OCI-LY7 (cell line): ENCODE measurements around the gene FBXO17. TPM values are rescaled to one million over a fixed set of nuclear protein-coding genes. Genes with fewer than 3 reads are reported as not detected.

Experiments used
- BruUV-seq: library from RNA; stranded (reverse); fragments of 400-500 nt; replicated peaks from 2 replicates; lab custom pipeline; 2021; lab: Mats Ljungman, UMichigan
- CTCF ChIA-PET: fragments of 300-600 bp; sonication (Branson Sonifier 250); formaldehyde crosslinking; loops from one replicate; lab custom pipeline; 2022; ENCODE audit warnings: antibody characterized with exemption; ENCODE audit not compliant: unreplicated experiment; lab: Charles Lee
- POLR2A ChIA-PET: fragments of 300-600 bp; sonication (Branson Sonifier 250); formaldehyde crosslinking; loops from one replicate; lab custom pipeline; 2022; ENCODE audit warnings: antibody characterized with exemption; lab: Charles Lee
- DNase-seq: peaks from one replicate; pipeline ENCODE4 v3.0.0-alpha.2; 2015; ENCODE audit warnings: low spot score
- H2AFZ ChIP-seq: fragments of 200-600 bp; sonication (generic), shearing (Covaris generic); 2 replicates; pipeline ENCODE4 v1.6.1; 2014; ENCODE audit warnings: mild to moderate bottlenecking, antibody characterized with exemption, low read length, moderate library complexity
- H3K27ac ChIP-seq: fragments of 200-600 bp; sonication (generic); 2 replicates; pipeline ENCODE4 v1.5.1; 2014; ENCODE audit warnings: mixed run types, low read depth, mild to moderate bottlenecking, moderate library complexity, low read length, inconsistent platforms; ENCODE audit not compliant: poor library complexity, severe bottlenecking
- H3K36me3 ChIP-seq: fragments of 200-600 bp; sonication (generic); 2 replicates; pipeline ENCODE4 v1.6.1; 2014; ENCODE audit warnings: mild to moderate bottlenecking, antibody characterized with exemption, low read length, moderate library complexity, mixed read lengths; ENCODE audit not compliant: insufficient read depth
- H3K4me1 ChIP-seq: fragments of 200-600 bp; sonication (generic); 2 replicates; pipeline ENCODE4 v1.5.1; 2014; ENCODE audit warnings: mild to moderate bottlenecking, low read length; ENCODE audit not compliant: insufficient read depth, poor library complexity, severe bottlenecking
- H3K4me2 ChIP-seq: fragments of 200-600 bp; sonication (generic); 2 replicates; pipeline ENCODE4 v1.6.1; 2014; ENCODE audit warnings: mild to moderate bottlenecking, low read length
- H3K4me3 ChIP-seq: fragments of 200-600 bp; sonication (generic); 2 replicates; pipeline ENCODE4 v1.5.1; 2014; ENCODE audit warnings: mild to moderate bottlenecking, low read depth, low read length; ENCODE audit not compliant: poor library complexity, severe bottlenecking
- H3K79me2 ChIP-seq: fragments of 200-600 bp; sonication (generic); 2 replicates; pipeline ENCODE4 v1.6.1; 2016; ENCODE audit warnings: low read depth, mild to moderate bottlenecking, low read length, moderate library complexity, mixed read lengths; ENCODE audit not compliant: insufficient read depth
- H3K9me2 ChIP-seq: fragments of 200-600 bp; sonication (generic); 2 replicates; pipeline ENCODE4 v1.6.1; 2016; ENCODE audit warnings: mild to moderate bottlenecking, low read length, mixed read lengths; ENCODE audit not compliant: insufficient read depth
- H3K9me3 ChIP-seq: fragments of 200-600 bp; sonication (generic); 2 replicates; pipeline ENCODE4 v1.6.1; 2014; ENCODE audit warnings: mild to moderate bottlenecking, mixed run types, low read length, mixed read lengths
- H4K20me1 ChIP-seq: fragments of 200-600 bp; sonication (generic); 2 replicates; pipeline ENCODE4 v1.6.1; 2014; ENCODE audit warnings: mild to moderate bottlenecking, antibody characterized with exemption, low read length, moderate library complexity, mixed read lengths; ENCODE audit not compliant: insufficient read depth
- EZH2phosphoT487 ChIP-seq: fragments of 200-600 bp; sonication (generic); IDR thresholded peaks from 2 replicates; pipeline ENCODE4 v1.6.1; 2018; ENCODE audit warnings: low read depth, borderline replicate concordance, mild to moderate bottlenecking, mixed run types, antibody characterized with exemption, low read length, moderate library complexity, mixed read lengths
- intact Hi-C: fragments of 100-400 bp; cut with micrococcal nuclease; formaldehyde crosslinking; loops from one replicate; pipeline ENCODE4 v1.10.0; 2022; ENCODE audit not compliant: unreplicated experiment
- total RNA-seq, 2 experiments: library from RNA; depleted of rRNA in 1 of 2; stranded (reverse); fragments of >200 nt in 1 of 2; shearing (Covaris generic) in 1 of 2; gene quantifications; 2 replicates each; pipeline ENCODE4 v1.2.3, GENCODE V29; 2014 to 2022
- TF ChIP-seq, protein P1 (sequence below): fragments of 200-600 bp; sonication (generic); conservative IDR thresholded peaks from 2 replicates; pipeline ENCODE4 v1.5.1; 2014; ENCODE audit warnings: mild to moderate bottlenecking, antibody characterized with exemption, low read length, moderate library complexity, mixed read lengths

FBXO17 gene
- total RNA-seq, 2 experiments from 2014 or later: not detected

DNA sequence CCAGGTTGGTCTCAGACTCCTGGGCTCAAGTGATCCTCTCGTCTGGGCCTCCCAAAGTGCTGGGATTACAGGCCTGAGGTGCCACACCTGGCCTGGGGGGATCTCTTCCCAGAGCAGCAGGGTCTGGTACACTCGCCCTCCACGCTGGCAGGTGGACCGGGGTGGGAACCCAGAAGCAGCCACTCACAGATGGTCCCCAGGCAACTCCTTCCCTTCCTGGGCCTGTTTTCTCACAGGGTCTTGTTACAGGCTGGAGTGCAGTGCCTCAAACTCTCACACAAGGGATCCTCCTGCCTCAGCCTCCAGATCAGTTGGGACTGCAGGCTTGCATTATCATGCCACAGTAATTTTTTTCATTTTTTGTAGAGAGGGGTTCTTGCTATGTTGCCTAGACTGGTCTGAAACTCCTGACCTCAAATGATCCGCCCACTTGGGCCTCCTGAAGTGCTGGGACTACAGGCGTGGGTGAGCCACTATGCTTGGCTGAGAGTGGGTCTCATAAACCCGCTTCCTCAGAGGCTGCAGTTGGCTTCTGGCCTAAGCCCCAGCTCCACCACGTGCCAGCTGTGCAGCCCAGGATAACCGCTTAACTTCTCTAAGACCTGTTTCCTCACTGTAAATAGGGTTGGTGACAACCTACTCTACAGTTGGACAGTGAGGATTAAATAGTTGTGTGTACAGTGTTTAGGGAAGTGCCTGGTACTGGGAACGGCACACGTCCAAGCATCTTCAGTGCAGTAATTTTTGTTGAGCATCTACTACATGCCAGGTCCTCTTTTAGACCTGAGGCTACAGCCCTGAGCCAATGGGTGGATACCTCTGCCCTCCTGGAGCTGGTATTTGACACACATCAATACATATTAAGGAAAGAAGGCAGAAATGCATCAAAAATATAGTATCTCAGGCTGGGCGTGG lies 62.7 kb downstream of the FBXO17 start:
- POLR2A ChIA-PET: interaction anchor here (0.6 kb wide), 1 partner anchor 110 kb away, joined by 4 read pairs; no protein-coding TSS in a partner anchor
- Histone ChIP-seq H3K4me2 (no peak overlapping the region), H3K9me3 (no peaks in the 10 kb centered on the region), H3K4me1 (no peaks in the 10 kb centered on the region), H4K20me1 (no peaks in the 10 kb centered on the region), H3K4me3 (no peak overlapping the region), H2AFZ (no peak overlapping the region), H3K9me2 (no peaks in the 10 kb centered on the region), H3K27ac (no peak overlapping the region), H3K36me3 (peaks cover 5% of the 10 kb centered on the region; the same call in 1 of the 2 replicates), H3K79me2 (no peaks in the 10 kb centered on the region)
- CTCF ChIA-PET: no interaction called here
- TF ChIP-seq EZH2phosphoT487: no peak
- TF ChIP-seq, protein P1, sequence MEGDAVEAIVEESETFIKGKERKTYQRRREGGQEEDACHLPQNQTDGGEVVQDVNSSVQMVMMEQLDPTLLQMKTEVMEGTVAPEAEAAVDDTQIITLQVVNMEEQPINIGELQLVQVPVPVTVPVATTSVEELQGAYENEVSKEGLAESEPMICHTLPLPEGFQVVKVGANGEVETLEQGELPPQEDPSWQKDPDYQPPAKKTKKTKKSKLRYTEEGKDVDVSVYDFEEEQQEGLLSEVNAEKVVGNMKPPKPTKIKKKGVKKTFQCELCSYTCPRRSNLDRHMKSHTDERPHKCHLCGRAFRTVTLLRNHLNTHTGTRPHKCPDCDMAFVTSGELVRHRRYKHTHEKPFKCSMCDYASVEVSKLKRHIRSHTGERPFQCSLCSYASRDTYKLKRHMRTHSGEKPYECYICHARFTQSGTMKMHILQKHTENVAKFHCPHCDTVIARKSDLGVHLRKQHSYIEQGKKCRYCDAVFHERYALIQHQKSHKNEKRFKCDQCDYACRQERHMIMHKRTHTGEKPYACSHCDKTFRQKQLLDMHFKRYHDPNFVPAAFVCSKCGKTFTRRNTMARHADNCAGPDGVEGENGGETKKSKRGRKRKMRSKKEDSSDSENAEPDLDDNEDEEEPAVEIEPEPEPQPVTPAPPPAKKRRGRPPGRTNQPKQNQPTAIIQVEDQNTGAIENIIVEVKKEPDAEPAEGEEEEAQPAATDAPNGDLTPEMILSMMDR: no peak
- no peak for DNase-seq
- no TSS peak for BruUV-seq
- intact Hi-C loops: no loop called here

DNA sequence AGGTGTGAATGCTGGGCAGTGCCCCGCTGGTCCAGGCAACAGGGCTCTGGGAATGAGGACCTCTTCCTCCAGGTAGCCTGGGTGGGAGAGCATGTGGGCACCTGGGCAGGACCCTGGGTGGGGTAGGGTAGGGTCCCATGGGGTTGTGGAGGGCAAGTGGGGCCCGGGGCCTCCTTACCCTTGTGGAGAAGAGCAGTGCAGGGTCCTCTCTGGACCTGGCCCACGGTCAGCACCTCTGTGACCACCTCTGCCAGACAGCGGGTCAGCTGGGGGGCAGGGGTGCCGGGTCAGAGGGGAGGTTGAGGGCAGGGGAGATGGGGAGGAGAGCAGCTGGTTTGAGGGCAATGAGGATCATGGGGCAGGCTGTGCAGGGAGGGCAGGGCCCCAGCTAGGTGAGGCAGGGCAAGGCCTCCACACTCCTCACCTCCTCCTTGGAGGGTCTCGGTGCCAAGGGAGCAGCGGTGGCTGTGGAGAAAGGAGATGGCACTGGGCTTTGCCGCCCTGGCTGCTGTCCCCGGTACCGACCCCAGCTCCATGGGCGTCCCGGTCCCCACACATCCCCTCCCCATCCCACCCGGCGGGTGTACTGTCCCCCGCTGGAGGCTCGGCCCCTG lies 64.0 kb downstream of the FBXO17 start:
- H2AFZ ChIP-seq: no peak overlapping the region
- CTCF ChIA-PET: no interaction called here
- no peak overlapping the region for H3K27ac ChIP-seq
- no peaks in the 10 kb centered on the region for H3K9me2 ChIP-seq
- H4K20me1 ChIP-seq: no peaks in the 10 kb centered on the region
- H3K36me3 ChIP-seq: peaks cover 18% of the 10 kb centered on the region
- H3K79me2 ChIP-seq: no peaks in the 10 kb centered on the region
- no peak overlapping the region for H3K4me3 ChIP-seq
- intact Hi-C loops: no loop called here
- DNase-seq: no peak
- no peak overlapping the region for H3K4me2 ChIP-seq
- no peaks in the 10 kb centered on the region for H3K4me1 ChIP-seq
- POLR2A ChIA-PET: interaction anchor here (0.6 kb wide), 1 partner anchor 105 kb away, joined by 5 read pairs; no protein-coding TSS in a partner anchor
- H3K9me3 ChIP-seq: no peaks in the 10 kb centered on the region
- no TSS peak for BruUV-seq
- TF ChIP-seq, protein P1: no peak
- no peak for TF ChIP-seq EZH2phosphoT487

DNA sequence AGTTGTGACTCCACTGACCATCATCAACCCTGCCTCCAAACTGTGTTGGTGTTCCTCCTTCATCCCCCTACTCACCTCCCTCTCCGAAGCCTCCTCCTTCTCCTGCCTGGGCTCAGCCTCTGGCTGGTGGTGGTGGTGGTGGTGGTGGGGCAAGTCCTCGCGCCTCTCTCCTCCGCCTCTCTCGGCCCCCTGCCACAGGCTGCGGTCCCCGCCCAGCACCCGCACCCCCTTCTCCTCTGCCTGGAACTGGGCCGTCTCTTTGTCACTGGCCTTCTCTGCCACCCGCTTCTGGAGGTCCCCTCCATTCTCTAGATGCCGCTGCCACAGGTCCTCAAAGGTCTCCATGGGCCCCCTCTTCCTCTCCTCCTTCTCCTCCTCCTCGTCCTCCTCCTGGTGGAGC lies 65.1 kb downstream of the FBXO17 start:
- Histone ChIP-seq H3K79me2 (no peaks in the 10 kb centered on the region), H3K4me1 (no peaks in the 10 kb centered on the region), H3K27ac (no peak overlapping the region), H2AFZ (no peak overlapping the region), H3K9me3 (no peaks in the 10 kb centered on the region), H3K9me2 (no peaks in the 10 kb centered on the region), H4K20me1 (no peaks in the 10 kb centered on the region), H3K4me3 (no peak overlapping the region), H3K4me2 (no peak overlapping the region), H3K36me3 (peaks cover 23% of the 10 kb centered on the region)
- no TSS peak for BruUV-seq
- CTCF ChIA-PET: no interaction called here
- POLR2A ChIA-PET: no interaction called here
- TF ChIP-seq EZH2phosphoT487: no peak
- TF ChIP-seq, protein P1: no peak
- intact Hi-C loops: no loop called here
- DNase-seq: no peak
